Measurements from ENCODE around the gene CARD11.

The CARD11 gene

DNA sequence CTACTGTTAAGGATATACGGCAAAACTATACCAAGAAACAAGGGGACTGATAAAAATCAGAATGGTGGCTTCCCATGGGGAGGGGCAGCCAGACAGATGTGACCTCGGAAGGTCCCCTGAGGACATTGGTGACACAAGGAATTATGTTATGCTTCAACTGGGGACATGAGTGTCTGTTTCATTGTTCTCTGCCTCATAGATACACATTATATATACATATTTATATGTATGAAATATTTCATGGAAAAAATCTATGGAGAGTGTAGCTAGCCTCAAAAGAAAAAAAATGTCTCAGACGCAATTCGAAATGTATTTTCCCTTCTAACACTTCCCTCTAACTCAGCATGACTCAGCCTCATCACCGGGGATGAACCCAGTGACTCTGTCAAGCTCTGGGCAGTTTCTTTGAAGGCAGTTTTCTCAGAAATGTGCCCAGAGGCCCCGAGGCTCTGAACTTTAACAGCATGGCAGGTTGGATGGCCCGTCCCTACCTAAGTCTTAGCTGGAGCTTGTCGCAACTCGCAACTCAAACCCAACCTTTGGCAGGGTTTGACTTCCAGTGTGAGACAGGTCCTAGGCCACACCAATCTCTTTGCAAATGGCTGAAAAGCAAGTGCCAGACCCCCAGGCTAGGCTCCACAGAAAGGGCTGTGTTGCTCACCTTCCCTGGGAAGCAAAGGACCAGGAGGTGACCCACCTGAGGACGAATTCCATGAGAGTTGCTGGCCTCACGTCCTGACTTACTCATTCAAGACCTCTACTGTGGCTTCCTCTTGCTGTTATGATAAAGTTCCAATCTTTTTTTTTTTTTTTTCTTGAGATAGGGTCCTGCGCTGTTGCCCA lies 86.9 kb downstream of the CARD11 start:
- no peaks in the 10 kb centered on the region for H3K36me3 ChIP-seq
- H3K27ac ChIP-seq, result no peak overlapping the region

DNA sequence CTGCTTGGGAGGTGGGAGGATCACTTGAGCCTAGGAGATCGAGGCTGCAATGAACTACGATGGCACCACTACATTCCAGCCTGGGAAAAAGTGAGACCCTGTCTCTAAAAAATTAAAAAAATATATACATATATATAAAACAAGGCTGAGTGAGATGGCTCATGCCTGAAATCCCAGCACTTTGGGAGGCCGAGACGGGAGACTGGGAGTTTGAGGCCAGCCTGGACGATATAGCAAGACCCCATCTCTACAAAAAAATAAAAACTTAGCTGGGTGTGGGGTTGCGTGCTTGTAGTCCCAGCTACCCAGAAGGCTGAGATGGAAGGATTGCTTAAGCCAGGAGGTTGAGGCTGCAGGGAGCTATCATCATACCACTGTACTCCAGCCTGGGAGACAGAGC lies 87.6 kb downstream of the CARD11 start:
- H3K27me3 ChIP-seq, result peaks cover 52% of the 10 kb centered on the region
- no peaks in the 10 kb centered on the region for H3K9me3 ChIP-seq
- TF ChIP-seq, protein P1, sequence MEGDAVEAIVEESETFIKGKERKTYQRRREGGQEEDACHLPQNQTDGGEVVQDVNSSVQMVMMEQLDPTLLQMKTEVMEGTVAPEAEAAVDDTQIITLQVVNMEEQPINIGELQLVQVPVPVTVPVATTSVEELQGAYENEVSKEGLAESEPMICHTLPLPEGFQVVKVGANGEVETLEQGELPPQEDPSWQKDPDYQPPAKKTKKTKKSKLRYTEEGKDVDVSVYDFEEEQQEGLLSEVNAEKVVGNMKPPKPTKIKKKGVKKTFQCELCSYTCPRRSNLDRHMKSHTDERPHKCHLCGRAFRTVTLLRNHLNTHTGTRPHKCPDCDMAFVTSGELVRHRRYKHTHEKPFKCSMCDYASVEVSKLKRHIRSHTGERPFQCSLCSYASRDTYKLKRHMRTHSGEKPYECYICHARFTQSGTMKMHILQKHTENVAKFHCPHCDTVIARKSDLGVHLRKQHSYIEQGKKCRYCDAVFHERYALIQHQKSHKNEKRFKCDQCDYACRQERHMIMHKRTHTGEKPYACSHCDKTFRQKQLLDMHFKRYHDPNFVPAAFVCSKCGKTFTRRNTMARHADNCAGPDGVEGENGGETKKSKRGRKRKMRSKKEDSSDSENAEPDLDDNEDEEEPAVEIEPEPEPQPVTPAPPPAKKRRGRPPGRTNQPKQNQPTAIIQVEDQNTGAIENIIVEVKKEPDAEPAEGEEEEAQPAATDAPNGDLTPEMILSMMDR (IDR thresholded peaks at IDR 0.05), result no peak
- H3K4me3 ChIP-seq (ENCODE audit: low read depth in 1 of 2, low read length in 1 of 2), result no peak overlapping the region
- H3K4me1 ChIP-seq (ENCODE audit: control insufficient read depth in 1 of 2, insufficient read depth in 1 of 2, low read depth in 1 of 2, low read length in 1 of 2), result peaks cover 0 to 3% of the 10 kb centered on the region in 2 experiments
- H3K36me3 ChIP-seq, result no peaks in the 10 kb centered on the region
- no peak overlapping the region for H3K27ac ChIP-seq

More for the DNA sequence above, 86.9 kb downstream of the CARD11 start:
- Histone ChIP-seq H3K4me3 (ENCODE audit: low read depth in 1 of 2, low read length in 1 of 2) (no peak overlapping the region), H3K4me1 (ENCODE audit: control insufficient read depth in 1 of 2, insufficient read depth in 1 of 2, low read depth in 1 of 2, low read length in 1 of 2) (no peaks in the 10 kb centered on the region), H3K9me3 (no peaks in the 10 kb centered on the region), H3K27me3 (peaks cover 52% of the 10 kb centered on the region)
- TF ChIP-seq, protein P1 (IDR thresholded peaks at IDR 0.05), result no peak

DNA sequence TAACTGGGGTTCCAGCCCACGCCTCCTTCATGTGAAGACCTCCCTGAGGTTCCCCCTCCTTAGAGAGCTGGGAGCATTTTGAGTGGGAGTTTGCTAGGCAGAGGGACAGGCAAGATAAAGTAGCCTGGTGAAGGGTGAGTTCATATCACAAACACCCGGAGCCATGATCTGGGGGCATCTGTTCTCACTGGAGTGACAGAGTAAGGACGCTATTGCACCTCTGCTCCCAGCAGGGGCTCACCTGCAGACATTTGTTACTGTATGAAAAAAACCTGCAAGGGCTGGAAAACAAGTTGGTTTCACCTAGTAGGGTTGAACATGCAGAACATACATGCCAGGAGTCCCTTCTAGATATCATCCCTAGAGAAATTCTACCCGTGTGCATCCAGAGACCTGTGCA lies 88.4 kb downstream of the CARD11 start:
- H3K9me3 ChIP-seq, result no peaks in the 10 kb centered on the region
- H3K4me3 ChIP-seq (ENCODE audit: low read depth in 1 of 2, low read length in 1 of 2), result no peak overlapping the region
- no peak overlapping the region for H3K27ac ChIP-seq
- no peaks in the 10 kb centered on the region for H3K36me3 ChIP-seq
- H3K27me3 ChIP-seq, result peaks cover 52% of the 10 kb centered on the region
- H3K4me1 ChIP-seq (ENCODE audit: control insufficient read depth in 1 of 2, insufficient read depth in 1 of 2, low read depth in 1 of 2, low read length in 1 of 2), result peaks cover 0 to 11% of the 10 kb centered on the region in 2 experiments
- TF ChIP-seq, protein P1 (IDR thresholded peaks at IDR 0.05), result no peak

DNA sequence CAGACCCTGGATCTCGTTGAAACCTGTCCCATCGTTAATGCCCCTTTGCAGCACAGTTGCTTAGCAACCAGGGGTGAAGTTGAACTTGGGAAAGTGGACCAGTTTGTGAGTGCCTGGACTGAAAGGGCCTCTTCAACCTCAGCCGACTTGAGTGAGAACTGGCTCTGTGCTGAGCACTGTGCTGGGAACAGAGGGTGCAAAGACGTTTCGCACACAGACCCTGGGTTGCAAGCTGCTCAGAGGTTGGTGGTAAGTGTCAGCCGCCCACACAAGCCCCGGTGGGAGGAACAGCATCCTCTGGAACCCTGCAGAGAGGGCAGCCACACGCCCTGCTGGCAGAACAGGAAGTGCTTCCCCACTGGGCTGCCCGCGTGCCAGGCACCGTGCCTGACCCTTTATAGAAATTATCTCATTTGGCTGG lies 89.2 kb downstream of the CARD11 start:
- H3K27me3 ChIP-seq, result peaks cover 46% of the 10 kb centered on the region
- TF ChIP-seq, protein P1 (IDR thresholded peaks at IDR 0.05), result no peak
- H3K36me3 ChIP-seq, result no peaks in the 10 kb centered on the region
- H3K27ac ChIP-seq, result no peak overlapping the region
- H3K4me3 ChIP-seq (ENCODE audit: low read depth in 1 of 2, low read length in 1 of 2), result no peak overlapping the region
- H3K9me3 ChIP-seq, result no peaks in the 10 kb centered on the region
- H3K4me1 ChIP-seq (ENCODE audit: control insufficient read depth in 1 of 2, insufficient read depth in 1 of 2, low read depth in 1 of 2, low read length in 1 of 2), result peaks cover 0 to 13% of the 10 kb centered on the region in 2 experiments

DNA sequence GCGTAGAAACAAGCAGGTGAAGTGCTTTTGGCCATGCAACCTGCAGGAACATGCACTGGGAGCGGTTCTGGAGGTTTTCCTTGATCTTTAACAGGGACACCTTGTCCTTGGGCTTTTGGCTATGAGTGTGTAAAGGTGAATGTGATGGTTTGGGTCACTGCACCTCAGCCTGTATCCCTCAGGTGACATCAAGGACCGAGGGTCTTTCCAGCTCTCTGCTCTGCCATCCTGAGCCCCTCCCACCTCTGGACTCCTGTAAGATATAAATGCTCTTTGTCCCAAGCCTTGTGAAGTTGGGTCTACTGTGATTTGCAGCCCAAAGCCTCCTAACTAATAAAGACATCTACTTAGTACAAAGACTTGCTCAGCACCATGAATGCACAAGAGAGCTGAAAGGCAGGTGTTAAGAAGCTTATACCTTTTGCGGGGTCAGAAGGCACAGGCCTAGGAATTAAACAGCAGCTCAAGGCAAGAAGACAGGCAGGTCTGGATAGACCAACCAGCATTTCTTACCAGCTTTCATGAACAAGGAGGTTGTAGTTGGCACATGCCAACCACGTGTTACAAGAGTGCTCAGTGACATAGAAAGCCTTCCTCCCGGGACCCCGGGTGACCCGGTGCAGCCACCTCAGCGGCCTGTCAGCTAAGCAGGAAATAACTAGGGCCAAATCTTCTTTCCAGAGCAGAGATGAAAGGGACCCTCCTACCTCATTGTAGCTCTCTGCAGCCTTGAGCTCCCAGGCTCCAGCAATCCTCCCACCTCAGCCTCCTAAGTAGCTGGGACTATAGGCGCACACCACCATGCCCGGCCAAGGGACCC lies 89.9 kb downstream of the CARD11 start:
- no peak overlapping the region for H3K4me3 ChIP-seq (ENCODE audit: low read depth in 1 of 2, low read length in 1 of 2)
- no peaks in the 10 kb centered on the region for H3K36me3 ChIP-seq
- no peak overlapping the region for H3K27ac ChIP-seq

More for the DNA sequence above, 89.9 kb downstream of the CARD11 start:
- Histone ChIP-seq H3K9me3 (no peaks in the 10 kb centered on the region), H3K4me1 (ENCODE audit: control insufficient read depth in 1 of 2, insufficient read depth in 1 of 2, low read depth in 1 of 2, low read length in 1 of 2) (peaks cover 0 to 13% of the 10 kb centered on the region in 2 experiments), H3K27me3 (peaks cover 39% of the 10 kb centered on the region)
- TF ChIP-seq, protein P1 (IDR thresholded peaks at IDR 0.05), result no peak
